HG03565 (cell line): ENCODE measurements around the gene NKX1-2.

Experiments
- ATAC-seq: cut with Tn5 transposase; IDR thresholded peaks from one replicate; pipeline ENCODE4 v1.9.1; 2021; ENCODE audit warnings: mild to moderate bottlenecking, moderate library complexity; ENCODE audit not compliant: unreplicated experiment

Gene NKX1-2

GRCh38 chr10:124418726-124419501 lies 30.9 kb downstream of the NKX1-2 start, which contains the start of gene OAT:
OAT (minus strand) TSS chr10:124418923; CDS start chr10:124412171, 6,752 bp downstream.
- peak; percentile 82 for ATAC-seq

GRCh38 chr10:124417895-124418725 lies 31.7 kb downstream of the NKX1-2 start:
- peak; percentile 27 for ATAC-seq

GRCh38 chr10:124416733-124417132 lies 33.1 kb downstream of the NKX1-2 start:
- no peak for ATAC-seq

GRCh38 chr10:124415210-124415609 lies 34.6 kb downstream of the NKX1-2 start:
- ATAC-seq = no peak

DNA sequence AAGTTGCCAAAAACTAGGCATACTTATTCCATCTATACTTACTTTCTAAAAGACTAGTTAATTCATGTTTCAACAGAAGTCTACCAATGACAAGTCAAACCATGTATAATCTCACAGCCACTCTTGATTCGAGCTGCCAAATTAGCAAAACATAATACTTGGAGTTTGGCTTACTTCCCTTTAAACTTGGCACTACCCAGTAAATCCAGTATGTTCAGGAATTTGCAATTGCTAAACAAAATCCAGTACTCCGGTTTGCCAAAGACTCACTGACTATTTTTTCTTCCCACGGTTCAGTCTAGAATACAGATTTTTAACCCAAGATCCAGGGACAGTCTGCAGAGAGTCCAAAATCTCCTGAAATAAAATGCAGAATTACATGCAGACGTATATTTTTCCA lies 35.8 kb downstream of the NKX1-2 start:
- ATAC-seq = no peak

GRCh38 chr10:124409696-124410095 lies 40.1 kb downstream of the NKX1-2 start:
- ATAC-seq = no peak

DNA sequence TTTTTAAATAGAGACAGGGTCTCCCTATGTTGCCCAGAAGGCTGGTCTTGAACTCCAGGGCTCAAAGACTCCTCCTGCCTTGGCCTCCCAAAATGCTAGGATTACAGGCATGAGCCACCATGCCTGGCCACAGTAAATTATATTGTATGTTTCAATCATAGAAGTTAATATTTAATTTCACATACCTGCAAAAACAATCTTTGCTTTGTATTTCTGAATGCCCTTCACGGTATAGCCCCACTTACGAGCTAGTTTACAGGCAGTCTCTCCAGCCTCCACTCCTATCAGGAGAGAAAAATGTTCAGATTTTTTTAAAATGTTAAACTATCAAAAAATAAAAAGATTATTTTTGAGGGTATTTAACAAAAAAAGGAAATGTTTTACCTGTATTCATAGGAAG lies 41.5 kb downstream of the NKX1-2 start:
- ATAC-seq = no peak

- ATAC-seq = no peak
Observed at GRCh38 chr10:124407456-124407855, 42.4 kb downstream of the NKX1-2 start.

DNA sequence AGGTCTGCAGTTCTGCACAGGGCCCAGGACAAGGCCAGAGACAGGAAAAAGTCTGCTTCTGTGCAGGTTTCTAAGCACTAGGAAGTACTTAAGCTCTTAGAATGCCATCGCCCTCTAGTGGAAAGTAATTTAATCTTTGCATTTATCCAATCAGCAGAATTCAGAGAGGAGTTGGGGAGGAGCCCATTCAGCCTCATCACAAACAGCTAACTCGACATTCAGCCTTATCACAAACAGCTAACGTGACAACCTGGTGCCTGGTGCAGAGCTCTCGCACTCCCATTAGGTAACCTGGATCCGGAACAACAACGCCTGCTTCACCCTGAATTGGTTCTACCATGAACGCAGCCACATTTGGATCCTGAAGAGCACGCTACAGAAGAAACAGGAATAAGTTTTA lies 46.3 kb downstream of the NKX1-2 start:
- peak; percentile 79 for ATAC-seq

DNA sequence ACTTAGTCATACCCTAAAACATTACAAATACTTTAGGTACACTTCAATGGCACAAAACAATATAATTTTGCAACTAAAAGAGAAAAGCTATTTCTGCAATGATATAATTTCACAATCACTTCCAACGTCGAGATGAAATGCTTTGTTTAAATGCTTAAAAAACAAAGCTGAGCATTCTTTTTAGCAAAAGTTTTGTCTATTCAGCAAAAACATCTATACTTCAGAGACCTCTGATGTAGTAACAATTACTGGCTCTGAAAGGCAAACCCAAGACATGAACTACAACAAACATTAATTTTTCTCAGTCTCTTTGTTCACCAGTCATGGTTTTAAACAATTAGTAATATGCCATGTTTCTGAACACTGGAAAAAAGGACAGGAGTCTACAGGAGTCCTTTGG lies 47.6 kb downstream of the NKX1-2 start:
- no peak for ATAC-seq

DNA sequence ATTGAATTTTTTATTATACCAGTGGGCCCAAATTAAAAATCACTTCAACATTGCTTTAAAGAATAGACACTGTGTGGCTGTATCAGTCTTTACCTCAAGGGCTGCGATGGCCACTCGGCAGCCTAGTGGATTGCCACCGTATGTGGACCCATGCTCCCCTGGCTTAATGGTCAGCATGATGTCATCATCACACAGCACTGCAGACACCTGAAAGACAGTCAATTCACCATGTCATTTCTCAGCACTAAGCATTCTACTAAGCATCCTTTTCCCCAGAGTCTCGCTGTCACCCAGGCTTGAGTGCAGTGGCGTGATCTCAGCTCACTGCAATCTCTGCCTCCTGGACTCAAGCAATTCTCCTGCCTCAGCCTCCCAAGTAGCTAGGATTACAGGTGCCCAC lies 48.2 kb downstream of the NKX1-2 start:
- no peak for ATAC-seq
